AG10803 (cell line): Measurements from ENCODE around the gene KRT13.
A peak's percentile ranks its signal among the peaks of the same experiment; 100 is the strongest.

Experiments
- DNase-seq: peaks from one replicate; pipeline ENCODE4 v3.0.0; 2010; ENCODE audit warnings: low read depth
- H3K4me3 ChIP-seq: 2 replicates; pipeline ENCODE4 v1.5.1; 2011; ENCODE audit warnings: mild to moderate bottlenecking, low read length, control low read depth
- CTCF ChIP-seq: conservative IDR thresholded peaks from 2 replicates; pipeline ENCODE4 v1.5.1; 2011; ENCODE audit warnings: mild to moderate bottlenecking, low read length, control low read depth, inconsistent platforms

Gene KRT13

GRCh38 chr17:41486809-41487530, 18.4 kb downstream of the KRT13 start:
- H3K4me3 ChIP-seq, result no peak overlapping the region
- no peak for DNase-seq
- peak; percentile 32 for TF ChIP-seq CTCF

GRCh38 chr17:41486316-41486715, 19.1 kb downstream of the KRT13 start:
- DNase-seq, result no peak
- TF ChIP-seq CTCF, result no peak
- no peak overlapping the region for H3K4me3 ChIP-seq

GRCh38 chr17:41484920-41485904, 20.2 kb downstream of the KRT13 start:
- H3K4me3 ChIP-seq, result no peak overlapping the region
- DNase-seq, result no peak
- no peak for TF ChIP-seq CTCF

GRCh38 chr17:41483991-41484826, 21.2 kb downstream of the KRT13 start:
- DNase-seq, result no peak
- H3K4me3 ChIP-seq, result no peak overlapping the region
- no peak for TF ChIP-seq CTCF

- TF ChIP-seq CTCF, result no peak
- no peak for DNase-seq
- H3K4me3 ChIP-seq, result no peak overlapping the region
Observed at GRCh38 chr17:41483531-41483930, 21.9 kb downstream of the KRT13 start.

GRCh38 chr17:41481036-41481435, 24.4 kb downstream of the KRT13 start, which contains the start of gene KRT35:
Gene KRT35 (minus strand): TSS chr17:41481151. CDS start chr17:41481097, 54 bp downstream.
- no peak within 1 kb of the TSS for H3K4me3 ChIP-seq
- DNase-seq, result no peak
- no peak for TF ChIP-seq CTCF
